NOMO-1 treated with dmso at 0.1 percent for 144 hours (cell line): ENCODE measurements around the gene CCDC13.

Source experiments
- DNase-seq: peaks from one replicate; lab custom pipeline; 2025; ENCODE audit not compliant: unreplicated experiment; lab: John Stamatoyannopoulos, UW

CCDC13 gene

DNA sequence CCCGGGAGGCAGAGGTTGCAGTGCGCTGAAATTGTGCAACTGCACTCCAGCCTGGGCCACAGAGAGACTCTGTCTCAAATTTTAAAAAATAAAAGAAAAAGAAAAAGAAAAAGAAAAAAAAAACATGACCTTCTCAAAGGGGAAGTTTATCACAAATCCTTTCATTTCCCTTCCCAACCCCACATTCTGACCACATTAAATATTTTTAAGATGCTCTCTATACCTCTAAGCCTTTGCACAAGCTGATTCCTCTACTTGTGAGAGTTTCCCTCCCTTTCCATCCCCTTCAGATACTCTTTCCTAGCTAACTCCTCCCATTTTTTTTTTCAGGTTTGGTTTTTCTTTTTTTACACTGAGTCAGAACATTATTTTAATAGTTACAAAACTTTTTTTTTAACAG, 27.2 kb upstream of the CCDC13 start:
- DNase-seq = no peak

GRCh38 chr3:42799376-42799775, 26.3 kb upstream of the CCDC13 start:
- DNase-seq = no peak

- no peak for DNase-seq
Measured at GRCh38 chr3:42796332-42796885, 23.4 kb upstream of the CCDC13 start.

- DNase-seq = no peak
Measured at GRCh38 chr3:42795621-42796181, 22.6 kb upstream of the CCDC13 start.

DNA sequence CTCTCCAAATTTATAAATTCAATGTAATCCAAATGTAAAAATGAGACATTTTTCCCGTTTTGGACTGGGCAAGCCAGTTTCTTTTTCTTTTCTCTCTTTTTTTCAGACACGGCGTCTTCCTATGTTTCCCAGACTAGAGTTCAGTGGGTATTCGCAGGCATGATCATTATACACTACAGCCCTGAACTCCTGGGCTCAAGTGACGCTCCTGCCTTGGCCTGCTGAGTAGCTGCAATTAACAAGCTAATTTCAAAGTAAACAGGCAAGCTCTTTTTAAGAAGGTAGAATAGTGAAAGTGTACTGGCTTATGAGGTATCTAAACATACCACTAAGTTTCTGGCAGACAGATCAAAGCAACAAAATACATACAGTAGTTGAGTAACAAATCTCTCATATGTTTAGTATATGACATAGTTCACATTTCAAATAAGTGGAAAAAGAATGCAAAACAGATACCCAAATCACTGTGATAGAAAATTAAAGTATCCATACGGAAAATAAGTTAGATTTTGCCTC, 17.7 kb upstream of the CCDC13 start:
- DNase-seq = no peak

DNA sequence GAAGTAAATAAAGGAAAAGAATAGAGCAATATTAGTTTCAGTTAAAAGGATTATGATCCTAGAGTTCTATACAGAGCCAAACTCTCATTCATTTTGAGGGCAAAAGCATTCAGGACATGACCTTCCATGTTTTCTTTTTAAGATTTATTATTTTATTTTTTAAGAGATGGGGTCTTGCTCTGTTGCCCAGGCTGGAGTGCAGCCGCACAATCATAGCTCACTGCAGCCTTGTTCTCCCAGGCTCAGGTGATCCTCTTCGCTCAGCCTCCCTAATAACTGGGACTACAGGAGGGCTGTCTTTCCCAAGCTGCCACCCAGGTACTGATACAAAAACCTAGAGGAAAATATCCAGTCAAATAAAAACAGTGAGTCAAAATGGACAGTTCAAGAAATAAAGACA, 13.6 kb upstream of the CCDC13 start:
- no peak for DNase-seq

DNA sequence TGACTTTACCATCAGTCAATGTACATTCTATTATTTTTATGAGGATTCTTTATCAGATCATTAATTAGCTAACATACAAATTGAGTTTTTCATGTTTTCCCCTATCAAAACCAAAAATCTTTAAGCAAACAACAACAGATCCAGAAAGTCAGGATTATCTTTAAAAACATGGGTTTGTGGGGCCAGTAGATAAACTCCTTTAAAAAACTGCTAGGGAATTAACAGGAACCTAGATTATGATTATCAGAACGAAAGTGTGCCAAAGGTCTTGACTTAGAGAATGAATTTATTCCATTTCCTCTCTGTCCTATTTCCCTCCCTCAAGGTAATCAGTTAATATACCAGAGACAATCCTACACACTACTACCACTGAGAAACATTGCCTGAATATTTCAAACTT, 13.2 kb upstream of the CCDC13 start:
- no peak for DNase-seq

- DNase-seq = peak; percentile 35
Measured at GRCh38 chr3:42780892-42781700, 8.0 kb upstream of the CCDC13 start.

DNA sequence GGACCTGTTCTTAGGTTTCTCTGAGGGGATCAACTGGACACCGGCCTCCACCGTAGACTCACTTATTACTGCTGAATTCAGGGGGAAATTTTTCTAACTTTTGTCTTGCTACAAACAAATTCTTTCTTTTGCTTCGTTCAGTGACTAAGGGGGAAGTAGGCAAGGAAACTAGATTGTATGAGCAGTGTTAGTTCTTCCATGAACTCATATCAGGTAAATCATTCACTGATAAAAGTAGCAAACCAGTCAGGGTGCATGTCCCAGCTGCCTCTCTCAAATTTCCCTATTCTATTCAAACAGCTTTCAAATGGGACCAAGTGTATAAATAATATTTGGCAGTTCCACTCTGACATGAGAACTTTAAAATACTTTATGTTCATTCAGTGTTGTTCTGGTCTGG, 7.3 kb upstream of the CCDC13 start:
- no peak for DNase-seq

GRCh38 chr3:42778644-42779043, 5.6 kb upstream of the CCDC13 start:
- DNase-seq = no peak

GRCh38 chr3:42773409-42773751, 327 bp upstream of the CCDC13 start:
- no peak for DNase-seq

- no peak for DNase-seq
Measured at GRCh38 chr3:42771271-42771670, 1.8 kb downstream of the CCDC13 start.

DNA sequence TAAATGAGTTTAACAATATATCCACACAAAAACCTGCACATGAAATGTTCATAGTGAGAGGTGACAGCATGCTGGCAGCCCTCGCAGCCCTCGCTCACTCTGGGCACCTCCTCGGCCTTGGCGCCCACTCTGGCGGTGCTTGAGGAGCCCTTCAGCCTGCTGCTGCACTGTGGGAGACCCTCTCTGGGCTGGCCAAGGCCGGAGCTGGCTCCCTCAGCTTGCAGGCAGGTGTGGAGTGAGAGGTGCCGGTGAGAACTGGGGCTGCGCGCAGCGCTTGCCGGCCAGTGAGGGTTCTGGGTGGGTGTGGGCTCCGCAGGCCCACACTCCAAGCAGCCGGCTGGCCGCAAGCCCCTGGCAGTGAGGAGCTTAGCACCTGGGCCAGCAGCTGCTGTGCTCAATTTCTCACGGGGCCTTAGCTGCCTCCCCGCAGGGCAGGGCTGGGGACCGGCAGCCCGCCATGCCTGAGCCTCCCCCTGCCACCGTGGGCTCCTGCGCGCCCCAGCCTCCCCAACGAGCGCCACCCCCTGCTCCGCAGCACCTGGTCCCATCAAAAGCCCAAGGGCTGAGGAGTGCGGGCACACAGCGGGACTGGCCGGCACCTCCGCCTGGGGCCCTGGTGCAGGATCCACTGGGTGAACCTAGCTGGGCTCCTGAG, 3.4 kb downstream of the CCDC13 start:
- DNase-seq = no peak

- DNase-seq = peak; percentile 42
Measured at GRCh38 chr3:42764561-42765295, 8.3 kb downstream of the CCDC13 start.

DNA sequence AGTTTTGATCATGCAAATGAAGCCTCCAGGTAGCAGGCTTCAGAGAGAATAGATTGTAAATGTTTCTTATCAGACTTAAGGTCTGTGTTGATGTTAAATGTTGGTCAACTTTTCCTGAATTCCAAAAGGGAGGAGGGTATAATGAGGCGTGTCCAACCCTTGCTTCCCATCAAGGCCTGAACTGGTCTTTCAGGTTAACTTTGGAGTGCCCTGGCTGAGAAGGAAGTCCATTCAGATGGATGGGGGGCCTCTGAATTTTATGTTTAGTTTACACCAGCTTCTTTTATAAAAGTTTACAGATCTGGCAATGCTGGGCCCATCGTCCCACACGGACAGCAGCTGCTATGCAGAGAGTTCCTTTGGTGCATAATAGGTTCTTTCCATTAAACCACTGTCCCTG, 8.9 kb downstream of the CCDC13 start:
- DNase-seq = no peak

- DNase-seq = no peak
Measured at GRCh38 chr3:42763021-42763420, 10.0 kb downstream of the CCDC13 start.

DNA sequence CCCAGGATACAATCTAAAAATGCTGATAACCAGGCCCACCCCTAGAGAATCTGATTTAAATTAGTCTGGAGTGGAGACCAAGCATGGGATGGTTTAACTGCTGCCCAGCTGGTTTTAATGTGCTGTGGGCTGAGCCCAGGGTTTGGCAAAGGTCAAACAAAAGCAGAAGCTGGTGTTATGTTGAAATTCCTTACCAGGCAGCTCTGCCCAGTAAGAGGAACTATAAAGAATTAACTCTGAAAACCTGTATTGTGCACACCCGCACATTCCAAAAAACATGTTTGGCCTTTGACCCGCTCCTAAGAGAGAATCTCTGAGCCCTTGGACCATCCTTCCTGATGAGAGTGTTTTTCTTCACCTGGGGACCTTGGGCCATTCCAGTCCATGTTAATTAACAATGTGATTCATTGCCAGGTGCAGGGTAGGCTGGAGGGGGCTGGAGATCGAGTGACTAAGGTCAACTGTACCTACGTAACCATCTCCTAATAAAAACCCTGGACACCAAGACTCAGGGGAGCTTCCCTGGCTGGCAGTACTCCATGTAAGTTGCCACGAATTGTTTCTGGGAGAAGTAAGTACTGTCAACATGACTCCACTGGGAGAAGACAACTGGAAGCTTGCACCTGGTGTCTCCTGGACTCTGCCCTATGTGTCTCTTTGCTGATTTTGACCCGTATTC, 10.9 kb downstream of the CCDC13 start:
- peak; percentile 80 for DNase-seq

- no peak for DNase-seq
Measured at GRCh38 chr3:42758126-42758525, 14.9 kb downstream of the CCDC13 start.

DNA sequence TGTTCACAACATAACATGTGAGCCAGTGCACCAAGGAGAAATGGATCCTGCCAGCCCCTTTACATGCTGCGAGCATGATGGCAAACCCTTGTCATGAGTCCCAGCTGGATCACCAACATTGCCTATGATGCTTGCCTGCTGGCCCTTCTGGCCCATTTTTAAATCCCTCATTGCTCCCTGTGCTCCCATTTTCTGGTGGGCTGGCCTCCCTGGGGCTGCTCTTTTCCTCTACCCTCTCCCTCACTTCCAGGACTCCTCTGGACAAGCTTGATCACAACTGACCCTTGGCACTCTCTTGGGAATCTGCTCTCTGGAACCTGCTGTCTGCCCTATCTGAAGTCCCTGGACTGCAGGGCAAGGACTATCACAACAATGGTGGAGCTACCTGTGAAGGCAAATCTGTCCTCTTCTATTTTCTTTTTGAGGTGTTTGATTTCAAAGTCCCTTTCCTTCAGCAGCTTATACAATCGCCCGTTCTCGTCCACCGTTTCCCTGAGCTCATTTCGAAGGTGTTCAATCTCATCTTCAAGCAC, 16.3 kb downstream of the CCDC13 start:
- no peak for DNase-seq
